IPS-18c (cell line): ENCODE measurements around the gene SSTR1.

ENCODE experiments used
- H3K4me3 ChIP-seq: 2 replicates; pipeline ENCODE4 v1.7.0; 2013; ENCODE audit warnings: low read depth, mild to moderate bottlenecking, low read length, moderate library complexity; ENCODE audit not compliant: insufficient read depth
- H3K9me3 ChIP-seq: one replicate; pipeline ENCODE4 v1.6.1; 2013; ENCODE audit warnings: mild to moderate bottlenecking, low read length, moderate library complexity; ENCODE audit not compliant: control insufficient read depth, insufficient read depth

The SSTR1 gene

DNA sequence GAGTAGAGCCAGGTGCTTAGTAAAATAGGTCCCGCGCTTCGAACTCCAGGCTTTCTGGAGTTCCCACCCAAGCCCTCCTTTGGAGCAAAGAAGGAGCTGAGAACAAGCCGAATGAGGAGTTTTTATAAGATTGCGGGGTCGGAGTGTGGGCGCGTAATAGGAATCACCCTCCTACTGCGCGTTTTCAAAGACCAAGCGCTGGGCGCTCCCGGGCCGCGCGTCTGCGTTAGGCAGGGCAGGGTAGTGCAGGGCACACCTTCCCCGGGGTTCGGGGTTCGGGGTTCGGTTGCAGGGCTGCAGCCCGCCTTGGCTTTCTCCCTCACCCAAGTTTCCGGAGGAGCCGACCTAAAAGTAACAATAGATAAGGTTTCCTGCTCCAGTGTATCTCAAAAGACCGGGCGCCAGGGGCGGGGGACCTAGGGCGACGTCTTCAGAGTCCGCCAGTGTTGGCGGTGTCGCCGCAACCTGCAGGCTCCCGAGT, 3.6 kb downstream of the SSTR1 start:
- H3K4me3 ChIP-seq, result peak overlapping the region; percentile 25; the same call in 1 of the 2 replicates
- H3K9me3 ChIP-seq, result no peaks in the 10 kb centered on the region

DNA sequence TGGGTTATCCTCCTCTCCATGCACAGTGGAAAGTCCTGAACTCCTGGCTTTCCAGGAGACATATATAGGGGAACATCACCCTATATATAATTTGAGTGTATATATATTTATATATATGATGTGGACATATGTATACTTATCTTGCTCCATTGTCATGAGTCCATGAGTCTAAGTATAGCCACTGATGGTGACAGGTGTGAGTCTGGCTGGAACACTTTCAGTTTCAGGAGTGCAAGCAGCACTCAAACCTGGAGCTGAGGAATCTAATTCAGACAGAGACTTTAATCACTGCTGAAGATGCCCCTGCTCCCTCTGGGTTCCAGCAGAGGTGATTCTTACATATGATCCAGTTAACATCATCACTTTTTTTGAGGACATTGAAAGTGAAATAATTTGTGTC, 4.4 kb downstream of the SSTR1 start:
- H3K4me3 ChIP-seq, result no peak overlapping the region
- no peaks in the 10 kb centered on the region for H3K9me3 ChIP-seq

DNA sequence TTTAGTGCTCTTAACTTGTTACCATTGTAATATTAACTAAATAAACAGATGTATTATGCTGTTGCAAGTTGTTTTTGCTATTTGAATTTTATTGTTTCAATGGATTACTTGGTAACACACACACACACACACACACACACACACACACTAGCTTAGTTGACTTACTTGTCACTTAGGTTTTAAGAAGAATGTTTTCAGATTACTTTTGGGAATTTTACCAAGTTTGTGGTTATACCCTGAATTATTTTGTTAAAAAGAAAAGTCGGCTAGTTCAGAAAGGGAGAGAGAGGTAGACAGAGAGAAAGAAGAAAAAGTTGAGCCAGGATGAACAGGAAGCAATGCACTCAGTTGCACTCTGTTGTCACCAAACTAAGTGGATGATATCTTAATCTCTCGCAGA, 5.3 kb downstream of the SSTR1 start:
- Histone ChIP-seq H3K9me3 (no peaks in the 10 kb centered on the region), H3K4me3 (no peak overlapping the region)

DNA sequence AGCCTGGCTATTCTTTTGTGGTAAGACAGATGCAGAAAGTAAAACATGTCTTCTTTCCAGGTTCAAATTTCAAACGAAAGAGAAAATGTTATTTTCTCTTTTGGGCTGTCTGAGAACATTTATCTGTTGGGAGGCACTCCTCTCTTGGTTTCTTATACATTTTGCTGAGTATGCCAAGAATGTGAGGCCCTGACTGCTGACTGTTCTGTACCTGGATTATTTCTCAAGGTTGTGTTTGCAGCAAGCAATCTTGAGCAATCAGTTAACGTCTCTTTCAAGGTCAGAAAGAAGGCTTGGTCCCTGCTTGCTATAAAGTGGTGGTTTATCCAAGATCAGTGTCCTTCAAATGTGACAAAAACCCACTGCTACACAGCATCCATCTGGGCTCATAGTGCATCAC, 9.8 kb downstream of the SSTR1 start:
- H3K9me3 ChIP-seq, result no peaks in the 10 kb centered on the region
- H3K4me3 ChIP-seq, result no peak overlapping the region

DNA sequence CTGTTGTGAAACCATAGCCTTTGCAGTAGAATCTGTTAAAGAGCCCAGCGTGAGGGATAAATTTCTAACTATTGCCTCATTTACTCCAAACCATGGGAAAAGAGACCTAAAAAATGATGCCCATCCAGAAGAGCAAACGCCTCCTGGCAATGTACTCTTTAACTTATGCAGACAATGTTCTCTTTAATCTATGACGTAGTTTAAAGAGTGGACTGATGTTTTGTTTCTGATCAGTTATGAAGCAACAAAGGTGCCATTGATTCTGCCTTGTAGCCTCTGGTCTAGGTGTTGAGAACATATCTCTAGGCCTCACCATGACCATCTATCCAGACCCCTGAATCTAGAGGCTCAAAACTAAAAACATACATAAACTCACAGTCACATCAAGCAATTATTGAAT, 13.4 kb downstream of the SSTR1 start:
- H3K4me3 ChIP-seq, result no peak overlapping the region
- H3K9me3 ChIP-seq, result no peaks in the 10 kb centered on the region

DNA sequence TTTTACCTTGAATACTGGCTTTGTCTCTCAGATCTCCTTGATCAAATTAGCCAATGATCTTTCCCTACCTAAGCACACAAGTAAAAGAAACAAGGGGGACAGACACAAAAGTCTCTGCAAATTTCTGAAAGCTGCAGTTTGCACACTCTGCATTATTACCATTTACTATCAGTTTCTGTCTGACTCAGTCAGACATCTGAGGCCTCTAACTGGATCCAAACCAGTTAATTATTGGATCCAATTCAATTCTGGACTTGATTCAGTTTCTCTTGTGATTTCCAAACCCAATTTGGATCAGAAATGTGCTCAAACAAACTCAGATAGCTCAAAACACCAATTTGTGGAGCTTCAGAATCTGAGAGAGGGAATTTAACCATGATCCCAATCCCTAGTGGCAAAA, 16.6 kb downstream of the SSTR1 start:
- Histone ChIP-seq H3K9me3 (no peaks in the 10 kb centered on the region), H3K4me3 (no peak overlapping the region)

DNA sequence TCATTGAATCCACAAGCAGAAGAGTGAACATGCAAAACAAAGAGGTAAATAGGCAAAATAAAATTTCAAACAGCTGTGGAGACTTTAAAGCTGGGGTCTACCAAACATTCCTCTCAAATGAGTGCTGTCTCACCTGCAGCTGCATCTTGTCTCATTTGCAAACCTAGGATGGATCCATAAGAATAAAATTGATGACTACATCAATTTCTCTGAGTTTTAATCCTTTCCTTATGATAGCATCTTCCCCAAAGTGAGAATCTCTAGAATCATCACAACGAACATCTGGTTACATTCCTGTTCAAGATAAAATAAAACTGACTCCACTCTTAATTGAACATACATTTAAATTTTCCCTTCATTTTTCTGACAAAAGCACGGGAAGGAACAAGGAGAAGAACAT, 18.2 kb downstream of the SSTR1 start:
- Histone ChIP-seq H3K4me3 (no peak overlapping the region), H3K9me3 (no peaks in the 10 kb centered on the region)

DNA sequence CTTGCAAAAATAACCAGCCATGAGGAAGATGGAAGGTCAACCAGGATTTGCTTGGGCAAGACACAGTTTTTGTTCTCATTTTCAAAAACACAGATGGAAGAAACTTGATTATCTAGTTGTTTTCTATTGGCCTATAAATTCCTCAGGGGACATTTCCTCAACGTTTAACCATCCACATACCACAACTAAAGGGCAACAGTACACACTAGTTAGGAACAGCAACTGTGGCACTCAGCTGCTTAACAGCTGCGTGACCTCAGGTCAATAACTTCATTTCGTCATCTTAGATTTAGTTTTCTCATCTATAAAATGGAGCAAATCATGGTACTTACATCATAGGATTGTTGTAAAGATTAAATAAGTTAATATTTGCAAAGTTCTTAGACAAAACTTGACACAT, 18.7 kb downstream of the SSTR1 start:
- H3K9me3 ChIP-seq, result no peaks in the 10 kb centered on the region
- no peak overlapping the region for H3K4me3 ChIP-seq

DNA sequence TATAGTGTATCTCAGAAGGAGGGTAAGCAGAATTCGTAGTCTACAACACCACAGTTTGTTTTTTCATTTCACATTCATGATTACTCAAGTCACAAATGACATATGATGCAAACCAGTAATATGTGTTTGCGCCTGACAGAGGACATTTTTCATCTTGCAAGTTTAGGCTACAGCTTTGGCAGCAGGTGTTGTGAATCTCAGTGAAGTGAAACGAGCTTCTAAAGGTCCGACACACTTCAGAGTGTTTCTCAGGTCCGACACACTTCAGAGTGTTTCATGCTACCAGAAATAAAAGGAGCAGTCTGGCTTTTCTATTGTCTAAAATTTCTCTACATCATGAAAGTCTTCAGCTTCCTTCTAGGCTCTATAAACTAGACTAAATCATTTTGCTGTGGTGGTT, 25.5 kb downstream of the SSTR1 start:
- no peaks in the 10 kb centered on the region for H3K9me3 ChIP-seq
- H3K4me3 ChIP-seq, result no peak overlapping the region

DNA sequence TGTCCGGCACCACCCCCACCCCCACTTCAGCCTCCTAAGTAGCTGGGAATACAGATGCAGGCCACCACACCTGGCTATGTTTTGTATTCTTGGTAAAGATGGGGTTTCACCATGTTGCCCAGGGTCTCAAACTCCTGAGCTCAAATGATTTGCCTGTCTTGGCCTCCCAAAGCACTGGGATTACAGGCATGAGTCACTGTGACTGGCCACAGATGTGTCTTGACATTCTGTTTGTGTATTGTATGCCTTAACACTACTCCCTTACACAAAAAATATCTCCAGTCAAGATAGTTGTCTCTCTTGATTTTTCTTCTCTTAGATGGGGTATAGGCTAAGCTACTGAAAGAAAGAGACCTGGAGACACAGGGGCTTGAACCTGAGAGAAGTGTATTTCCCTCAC, 30.6 kb downstream of the SSTR1 start:
- no peaks in the 10 kb centered on the region for H3K9me3 ChIP-seq
- no peak overlapping the region for H3K4me3 ChIP-seq

DNA sequence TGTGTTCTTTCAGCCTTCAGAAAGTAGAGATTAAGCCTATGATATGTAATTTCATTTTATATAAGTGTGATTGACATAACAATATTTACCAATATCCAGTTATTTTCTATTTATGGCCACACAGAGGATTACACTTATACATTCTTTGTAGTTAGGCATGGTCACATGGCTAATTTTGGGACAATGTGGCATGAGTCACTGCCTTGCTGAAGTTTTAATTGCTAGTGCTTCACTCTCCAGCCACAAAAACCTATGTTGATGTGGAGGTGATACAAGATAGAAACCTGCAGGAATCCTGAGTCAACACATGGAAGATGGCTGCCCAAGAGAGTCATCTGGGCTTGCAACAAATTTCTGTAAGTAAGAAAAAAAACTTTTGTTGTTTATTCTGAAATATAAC, 31.2 kb downstream of the SSTR1 start:
- Histone ChIP-seq H3K4me3 (no peak overlapping the region), H3K9me3 (no peaks in the 10 kb centered on the region)

DNA sequence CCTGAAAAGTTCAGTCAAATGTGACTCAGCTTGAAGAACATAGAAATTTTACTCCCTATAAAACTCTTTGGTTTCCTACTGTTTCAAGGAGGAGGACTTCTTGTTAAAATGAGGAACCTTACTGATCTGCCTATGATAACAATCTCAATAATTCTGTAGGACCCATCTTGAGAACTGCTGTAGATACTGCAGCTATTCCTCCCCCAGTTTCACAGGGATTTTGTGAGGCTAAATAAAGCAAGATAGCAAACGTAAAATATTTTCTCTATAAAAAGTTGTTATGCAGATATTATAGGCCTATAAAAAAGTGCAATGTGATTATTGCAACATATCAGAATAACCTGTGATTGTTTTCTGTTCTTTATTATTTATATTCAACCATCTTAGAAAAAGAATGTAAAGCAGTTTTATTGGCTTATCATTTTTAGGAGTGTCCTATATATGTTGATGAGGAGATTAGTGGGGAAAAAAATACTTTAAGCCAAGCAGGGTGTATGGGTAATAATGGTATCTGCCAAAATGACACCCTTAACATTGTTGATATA, 36.1 kb downstream of the SSTR1 start:
- Histone ChIP-seq H3K4me3 (no peak overlapping the region), H3K9me3 (no peaks in the 10 kb centered on the region)

DNA sequence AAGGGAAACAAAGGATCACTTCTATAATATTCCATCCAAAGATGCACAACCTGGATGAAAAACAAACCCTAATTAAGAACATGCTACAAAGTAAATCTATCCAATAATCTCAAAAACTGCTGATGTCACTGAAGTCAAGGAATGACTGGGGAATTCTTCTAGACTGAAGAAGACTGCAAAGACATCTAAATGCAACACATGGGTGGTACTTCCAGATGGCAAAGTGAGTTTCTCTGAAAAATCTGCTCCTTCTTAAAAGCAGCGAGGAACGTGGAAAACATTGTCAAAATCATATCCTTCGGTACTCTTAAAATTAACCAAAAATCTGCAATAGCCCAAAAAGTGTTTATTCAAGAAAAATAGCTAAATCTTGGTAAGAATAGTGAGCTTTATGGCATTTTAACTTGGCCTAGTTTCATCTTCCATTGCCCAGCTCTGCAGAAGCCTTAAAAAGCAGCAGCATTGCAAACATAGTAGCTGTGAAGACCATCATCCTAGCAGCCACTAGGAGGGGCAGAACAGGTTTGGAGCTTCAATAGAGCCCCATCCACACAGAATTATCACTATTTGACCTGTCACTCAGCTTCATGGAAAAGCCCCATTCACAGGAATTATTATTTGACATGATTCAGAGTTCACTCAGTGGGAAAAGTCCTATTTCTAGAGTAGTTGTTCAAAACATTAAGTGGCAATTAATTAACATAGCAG, 40.8 kb downstream of the SSTR1 start:
- Histone ChIP-seq H3K4me3 (no peak overlapping the region), H3K9me3 (no peaks in the 10 kb centered on the region)

DNA sequence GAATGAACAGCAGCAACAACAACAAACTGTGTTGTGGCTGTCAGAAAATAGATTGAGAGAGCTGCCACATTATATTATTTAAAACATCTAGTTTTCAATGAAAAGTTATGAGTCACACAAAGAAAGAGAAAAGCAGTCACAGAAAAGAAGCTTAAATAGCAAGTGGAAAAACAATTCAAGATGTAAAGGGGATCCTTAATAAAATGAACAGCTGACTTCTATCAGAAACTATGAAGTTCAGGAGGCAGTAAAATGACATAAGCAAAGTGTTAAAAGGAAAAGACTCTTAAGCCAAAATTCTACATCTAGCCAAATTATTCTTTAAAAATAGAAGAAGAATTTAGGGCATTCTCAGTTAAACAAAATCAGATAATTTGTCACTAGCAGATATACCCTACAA, 42.6 kb downstream of the SSTR1 start:
- Histone ChIP-seq H3K4me3 (no peak overlapping the region), H3K9me3 (no peaks in the 10 kb centered on the region)

DNA sequence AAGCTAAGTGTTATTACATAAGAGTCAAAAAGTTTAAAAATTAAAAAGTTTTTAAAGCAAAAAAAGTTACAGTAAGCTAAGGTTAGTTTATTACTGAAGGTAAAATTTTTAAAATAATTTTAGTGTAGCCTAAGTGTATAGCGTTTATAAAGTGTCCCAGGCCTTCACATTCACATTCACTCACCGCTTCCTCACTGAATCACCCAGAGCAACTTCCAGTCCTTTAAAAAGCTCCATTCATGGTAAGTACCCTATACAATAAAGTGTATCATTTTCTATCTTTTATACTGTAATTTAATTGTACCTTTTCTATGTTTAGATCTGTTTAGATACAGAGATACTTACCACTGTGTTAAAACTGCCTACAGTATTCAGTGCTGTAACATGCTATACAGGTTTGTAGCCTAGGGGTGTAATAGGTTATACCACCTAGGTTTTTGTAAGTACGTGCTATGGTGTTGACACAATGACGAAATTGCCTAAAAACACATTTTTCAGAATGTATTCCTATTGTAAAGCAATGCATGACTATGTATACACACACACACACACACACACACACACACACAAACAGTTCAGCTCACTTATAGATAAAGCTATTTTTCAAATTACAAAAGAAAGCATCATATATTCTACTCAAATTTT, 44.5 kb downstream of the SSTR1 start:
- H3K4me3 ChIP-seq, result no peak overlapping the region
- H3K9me3 ChIP-seq, result no peaks in the 10 kb centered on the region

DNA sequence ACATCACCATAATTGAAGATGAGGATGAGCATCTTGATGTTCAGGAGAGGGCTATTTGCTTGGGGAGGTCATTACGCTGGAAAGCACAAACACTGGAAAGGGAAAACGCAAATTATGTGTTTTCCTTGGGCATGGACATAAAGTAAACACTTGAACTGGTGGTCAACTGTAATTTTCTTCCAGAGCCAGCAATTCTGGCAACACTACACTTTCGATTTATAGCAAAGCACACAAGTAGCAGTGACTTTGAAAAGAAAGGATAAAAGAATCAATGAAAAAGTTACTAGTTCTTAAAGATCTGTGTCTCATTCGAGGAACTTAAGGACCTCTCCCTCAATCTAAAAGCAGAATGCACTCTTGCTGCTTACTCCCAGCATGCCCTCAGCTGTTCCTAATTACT, 46.0 kb downstream of the SSTR1 start:
- no peaks in the 10 kb centered on the region for H3K9me3 ChIP-seq

DNA sequence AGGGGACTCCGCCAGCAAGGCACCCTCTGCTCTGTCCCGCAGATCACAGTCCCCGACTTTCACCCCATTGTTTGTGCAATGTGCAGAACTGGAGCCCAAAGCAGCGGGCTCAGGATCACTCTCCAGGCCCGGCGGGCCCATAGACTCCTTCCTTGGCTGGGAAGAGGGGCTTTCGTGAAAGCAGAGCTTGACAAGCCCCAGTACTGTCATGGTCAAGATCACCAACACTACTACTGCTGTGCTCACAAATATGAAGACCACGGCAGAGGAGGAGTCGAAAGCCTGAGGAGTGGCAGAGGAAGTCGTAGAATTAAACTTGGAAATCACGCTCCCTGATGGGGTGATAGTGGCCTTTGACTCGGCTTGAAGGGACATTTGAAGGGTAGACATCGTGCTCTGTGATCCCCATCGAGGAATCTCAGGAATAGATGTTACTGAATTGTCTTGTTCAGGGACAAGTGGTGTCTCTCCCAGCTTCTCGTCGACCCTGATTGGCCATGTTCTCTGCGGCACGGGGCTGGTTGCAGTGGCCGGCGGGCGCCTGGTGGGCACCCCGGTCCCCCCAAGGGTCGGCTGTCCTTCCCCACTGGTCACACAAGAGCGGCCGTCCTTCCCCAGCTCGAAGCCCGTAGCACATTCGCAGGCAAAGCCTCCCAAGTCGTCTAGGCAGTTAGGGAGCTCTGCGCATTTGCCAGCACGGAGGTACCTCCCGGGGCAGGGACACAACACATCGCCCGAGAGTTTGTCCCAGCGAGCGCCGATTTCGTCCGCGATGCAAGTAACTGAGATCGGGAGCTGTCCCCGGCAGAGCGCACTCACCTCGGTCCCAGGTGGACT, 47.1 kb downstream of the SSTR1 start:
- H3K4me3 ChIP-seq, result peak overlapping the region; percentile 63
- H3K9me3 ChIP-seq, result no peaks in the 10 kb centered on the region

More for the DNA sequence above, 46.0 kb downstream of the SSTR1 start:
- H3K4me3 ChIP-seq, result no peak overlapping the region

DNA sequence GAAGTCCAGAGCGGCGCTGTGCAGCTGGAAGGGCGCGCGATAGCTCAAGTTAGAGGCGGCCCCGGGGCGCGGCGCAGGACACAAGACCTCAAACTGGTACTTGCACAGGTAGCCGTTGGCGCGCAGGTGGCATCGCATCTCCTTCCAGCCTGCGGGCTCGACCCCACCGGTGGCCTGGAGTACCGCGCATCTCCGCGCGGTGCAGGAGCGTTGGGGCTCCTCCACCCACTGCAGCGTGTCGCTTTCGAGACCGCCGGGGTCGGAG, 47.6 kb downstream of the SSTR1 start:
- Histone ChIP-seq H3K9me3 (no peaks in the 10 kb centered on the region), H3K4me3 (peak overlapping the region; percentile 63)
